GM18858 (cell line): ENCODE measurements around the gene KIF16B.
"Not testable (repeated sequence)": the region's sequence is repeated elsewhere in the genome, so short reads cannot be mapped to it uniquely, and the experiment has no call there.

Source experiments
- ATAC-seq: cut with Tn5 transposase; IDR thresholded peaks from one replicate; pipeline ENCODE4 v1.9.1; 2021; ENCODE audit not compliant: unreplicated experiment

The KIF16B gene

DNA sequence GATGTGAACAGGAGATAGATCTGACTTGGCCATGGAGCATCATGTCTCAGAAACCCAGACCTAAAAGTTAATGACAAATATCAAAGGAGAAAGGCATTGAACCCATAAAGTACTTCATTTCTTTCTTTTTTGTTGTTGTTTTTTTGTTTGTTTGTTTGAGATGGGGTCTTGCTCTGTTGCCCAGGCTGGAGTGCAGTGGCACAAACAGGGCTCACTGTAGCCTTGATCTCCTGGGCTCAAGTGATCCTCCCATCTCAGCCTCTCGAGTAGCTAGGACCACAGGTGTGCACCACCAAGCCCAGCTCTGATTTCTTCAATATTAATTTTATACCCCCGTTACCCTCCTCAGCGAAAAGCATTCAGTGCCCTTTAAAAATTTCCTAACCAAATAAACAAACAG lies 45.8 kb downstream of the KIF16B start:
- ATAC-seq: no peak

- ATAC-seq: no peak
Measured at GRCh38 chr20:16526433-16527380, 46.5 kb downstream of the KIF16B start.

GRCh38 chr20:16522651-16523050 lies 50.6 kb downstream of the KIF16B start:
- ATAC-seq: not testable (repeated sequence)

- ATAC-seq: no peak
Measured at GRCh38 chr20:16520154-16520553, 53.1 kb downstream of the KIF16B start.

GRCh38 chr20:16519673-16520072 lies 53.6 kb downstream of the KIF16B start:
- not testable (repeated sequence) for ATAC-seq

DNA sequence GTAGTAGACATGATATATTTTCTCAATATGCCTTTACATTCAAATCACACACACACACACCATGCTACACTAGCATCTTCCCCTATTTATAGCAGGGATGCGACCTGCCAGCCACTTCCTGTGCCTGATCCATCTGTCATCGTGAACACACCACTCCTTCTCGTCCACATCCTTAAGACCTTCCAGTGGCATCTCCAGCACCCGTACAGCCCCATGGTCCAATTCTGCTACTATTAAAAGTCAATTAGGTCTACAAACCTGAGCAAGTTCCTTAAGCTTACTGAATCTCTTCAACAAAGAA lies 54.5 kb downstream of the KIF16B start:
- ATAC-seq: no peak

DNA sequence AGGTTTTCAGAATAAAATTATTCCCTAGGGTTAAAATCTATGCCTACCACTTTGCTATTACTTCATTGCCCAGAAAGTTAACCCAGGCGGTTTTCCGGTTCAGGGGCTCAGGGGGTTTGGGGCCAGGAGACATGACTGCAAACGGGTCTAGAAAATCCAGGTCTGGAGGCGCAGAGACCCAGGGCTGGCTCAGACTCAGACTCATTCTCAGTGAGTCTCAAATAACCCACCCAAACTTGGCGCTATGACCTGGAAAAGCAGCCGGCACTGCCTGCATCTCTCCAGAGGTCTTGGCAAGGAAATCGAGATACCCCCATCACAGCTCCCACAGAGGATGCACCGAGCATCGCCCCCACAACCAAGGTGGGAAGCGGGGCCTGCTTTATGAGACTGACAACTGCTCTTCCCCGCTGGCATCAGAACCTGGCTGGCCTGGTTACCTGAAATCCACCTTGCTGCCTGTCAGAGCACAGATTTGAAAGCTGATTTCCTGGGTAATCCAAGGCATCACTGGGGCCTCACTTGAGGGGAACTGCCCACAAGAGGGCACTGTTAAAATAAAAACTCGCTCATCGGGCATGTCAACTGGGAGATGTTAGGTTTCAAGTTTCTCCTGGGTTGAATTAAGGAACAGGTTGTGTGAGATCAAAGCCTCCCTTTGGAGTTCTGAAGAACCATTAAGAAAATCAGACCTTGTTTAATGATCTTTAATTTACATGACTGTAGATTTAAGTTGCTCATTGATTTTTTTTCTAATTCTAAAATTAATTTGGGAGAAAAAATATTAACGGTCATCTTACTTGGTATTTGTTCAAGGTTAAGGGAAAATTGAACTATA lies 55.1 kb downstream of the KIF16B start:
- ATAC-seq: no peak

DNA sequence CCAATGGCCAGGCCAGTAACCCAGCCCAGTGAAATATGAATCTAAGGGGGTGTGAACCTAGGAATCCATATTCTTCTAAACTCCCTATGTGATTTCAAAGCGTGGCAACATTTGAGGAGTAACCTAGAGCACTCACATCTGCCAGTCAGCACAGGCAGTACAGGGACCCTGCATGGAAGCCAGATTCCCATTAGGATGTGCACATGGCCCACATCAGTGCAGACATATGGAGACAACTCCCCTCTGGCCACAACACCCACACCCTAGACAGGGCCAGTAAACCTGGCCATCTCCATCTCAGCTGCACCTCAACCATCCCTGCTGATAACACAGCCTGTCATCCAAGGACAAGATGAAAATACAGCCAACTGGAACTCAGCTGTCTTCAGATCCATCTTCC lies 56.5 kb downstream of the KIF16B start:
- no peak for ATAC-seq

- ATAC-seq: no peak
Measured at GRCh38 chr20:16515046-16515445, 58.2 kb downstream of the KIF16B start.

DNA sequence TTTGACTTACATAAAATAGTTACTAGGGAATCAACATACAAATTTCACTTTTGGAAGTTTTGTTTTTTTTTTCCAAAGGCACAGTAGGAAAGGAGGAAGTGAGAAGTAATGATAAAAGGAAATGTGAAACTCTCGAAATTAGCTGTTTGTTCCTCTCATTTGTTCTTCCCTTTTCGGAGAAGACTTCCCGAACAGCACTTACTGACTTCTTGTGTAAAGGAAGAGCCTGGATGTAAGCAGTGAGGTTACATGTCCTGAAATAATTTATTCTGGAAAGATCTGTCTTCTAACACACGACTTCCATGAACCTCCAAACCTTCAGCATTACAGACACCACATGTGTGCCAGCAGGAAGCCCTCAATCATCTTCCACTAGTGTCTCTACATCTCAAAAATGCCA lies 59.1 kb downstream of the KIF16B start:
- ATAC-seq: no peak

- ATAC-seq: no peak
Measured at GRCh38 chr20:16505894-16506293, 67.4 kb downstream of the KIF16B start.

- no peak for ATAC-seq
Measured at GRCh38 chr20:16501301-16501700, 71.9 kb downstream of the KIF16B start.

DNA sequence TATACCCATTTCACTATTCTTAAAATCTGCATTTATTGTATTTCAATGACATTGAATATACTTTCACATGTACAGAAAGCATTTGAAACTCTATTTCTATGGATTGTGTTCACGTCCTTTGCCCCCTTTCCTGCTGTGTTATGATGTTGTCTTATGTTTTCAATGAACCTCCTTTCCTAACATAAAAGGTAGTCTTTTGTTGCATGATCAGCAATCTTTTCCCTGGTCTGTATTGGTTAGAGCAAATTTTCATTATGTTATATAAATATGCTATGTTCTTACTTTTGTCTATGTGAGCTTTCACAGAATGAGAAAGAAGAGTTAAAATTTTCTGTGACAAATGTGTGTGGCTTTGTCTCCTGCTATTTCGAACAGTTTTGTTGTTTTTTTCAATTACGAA lies 73.1 kb downstream of the KIF16B start:
- no peak for ATAC-seq

GRCh38 chr20:16498526-16499253 lies 74.6 kb downstream of the KIF16B start:
- no peak for ATAC-seq

GRCh38 chr20:16497896-16498295 lies 75.4 kb downstream of the KIF16B start:
- no peak for ATAC-seq

- ATAC-seq: no peak
Measured at GRCh38 chr20:16493486-16493885, 79.8 kb downstream of the KIF16B start.

- ATAC-seq: peak; percentile 86
Measured at GRCh38 chr20:16491294-16491905, 81.8 kb downstream of the KIF16B start.

- no peak for ATAC-seq
Measured at GRCh38 chr20:16490696-16491095, 82.6 kb downstream of the KIF16B start.

- ATAC-seq: no peak
Measured at GRCh38 chr20:16488616-16489015, 84.6 kb downstream of the KIF16B start.

DNA sequence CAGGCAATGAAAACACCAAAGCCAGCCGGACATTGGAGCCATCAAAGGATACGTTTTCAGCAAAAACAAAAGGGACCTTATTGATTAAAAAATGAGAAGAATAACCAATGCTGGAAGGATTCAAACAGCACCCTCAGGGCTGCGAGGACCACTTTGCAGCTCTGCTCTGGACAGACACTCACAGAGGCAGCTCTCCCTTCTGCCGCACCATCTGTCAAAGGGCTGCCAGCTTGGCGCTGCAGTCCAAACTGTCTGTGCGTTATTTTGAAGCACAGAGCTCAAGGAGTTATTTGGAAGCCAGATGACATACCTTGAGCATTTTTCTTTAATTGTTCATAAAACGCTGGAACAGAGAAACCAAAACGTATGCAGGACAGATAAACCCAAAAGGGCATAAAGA lies 85.2 kb downstream of the KIF16B start:
- no peak for ATAC-seq

- no peak for ATAC-seq
Measured at GRCh38 chr20:16486532-16486931, 86.7 kb downstream of the KIF16B start.
